DMS53 treated with DMSO at 0.1 percent for 48 hours (cell line): Measurements from ENCODE around the gene ENOX2.
A peak's percentile ranks its signal among the peaks of the same experiment; 100 is the strongest.
"Not testable (repeated sequence)": the region's sequence is repeated elsewhere in the genome, so short reads cannot be mapped to it uniquely, and the experiment has no call there.

Experiments used
- DNase-seq: peaks from one replicate; lab custom pipeline; 2025; ENCODE audit not compliant: unreplicated experiment; lab: John Stamatoyannopoulos, UW

The ENOX2 gene

DNA sequence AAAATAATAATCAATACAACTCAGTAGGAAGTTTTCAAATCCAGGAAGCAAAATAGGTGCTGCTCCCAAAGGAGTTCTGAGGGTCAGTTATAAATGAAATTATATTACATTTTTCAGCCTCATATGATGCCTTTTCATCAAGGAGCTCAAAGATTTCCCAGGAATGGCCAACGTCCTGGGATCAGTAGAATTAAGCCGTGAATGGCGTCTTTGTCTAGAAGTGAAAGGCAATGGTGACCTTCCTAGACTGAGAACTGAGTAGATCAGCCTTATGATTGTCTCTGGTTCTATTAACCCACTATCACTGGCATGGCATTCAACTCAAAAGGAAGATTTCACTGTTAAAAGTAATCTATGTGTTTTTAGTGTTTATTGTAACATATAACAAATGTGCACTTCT lies 74.4 kb downstream of the ENOX2 start:
- no peak for DNase-seq

DNA sequence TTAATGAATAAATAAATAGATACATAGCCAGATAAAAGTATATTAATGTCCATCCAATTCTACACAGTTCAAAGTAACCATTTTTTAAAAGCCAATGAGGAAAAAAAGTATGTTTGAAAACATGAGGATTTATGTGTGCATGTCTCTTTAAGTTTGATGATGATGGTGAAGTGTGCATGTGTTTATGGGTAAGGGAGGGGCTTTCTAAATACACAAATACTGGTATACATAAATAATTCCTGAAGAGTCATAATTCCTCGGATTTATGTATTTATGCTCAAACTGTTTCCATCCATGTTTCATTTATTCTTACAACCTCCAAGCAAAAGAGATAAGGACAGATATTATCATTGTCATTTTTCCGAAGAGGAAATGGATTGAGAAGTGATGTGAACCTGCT lies 75.4 kb downstream of the ENOX2 start:
- DNase-seq = no peak

DNA sequence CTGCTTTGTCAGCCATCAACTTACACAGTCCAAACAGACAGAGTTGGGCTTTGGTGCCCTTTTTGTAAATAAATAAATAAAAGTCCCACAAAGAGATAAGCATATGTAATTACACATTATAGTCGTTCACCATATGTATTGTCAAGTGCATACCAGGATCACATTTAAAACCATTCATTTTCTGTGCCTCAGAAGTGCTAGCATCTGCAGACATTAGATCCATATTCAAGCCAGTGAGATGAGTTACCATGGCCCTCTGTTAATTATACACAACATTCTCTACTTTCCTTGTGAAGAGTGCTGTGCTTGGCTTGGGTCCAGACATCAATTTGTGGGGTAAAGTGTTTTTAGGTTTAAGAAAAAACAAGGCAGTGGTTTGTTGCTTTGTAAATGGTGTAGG lies 76.8 kb downstream of the ENOX2 start:
- no peak for DNase-seq

DNA sequence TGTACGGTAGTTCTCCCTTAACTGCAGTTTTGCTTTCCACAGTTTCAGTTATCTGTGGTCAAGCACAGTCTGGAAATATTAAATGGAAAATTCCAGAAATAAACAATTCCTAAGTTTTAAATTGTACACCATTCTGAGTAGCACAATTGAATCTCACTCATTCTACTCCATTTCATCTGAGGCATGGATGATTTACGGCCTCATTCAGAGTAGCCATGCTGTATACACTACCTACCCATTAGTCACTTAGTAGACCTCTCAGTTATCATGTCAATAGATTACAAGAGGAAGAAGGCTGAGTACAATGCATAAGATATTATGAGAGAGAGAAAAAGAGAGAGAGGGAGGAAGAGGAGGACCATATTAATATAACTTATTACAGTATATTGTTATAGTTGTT lies 77.5 kb downstream of the ENOX2 start:
- DNase-seq = no peak

DNA sequence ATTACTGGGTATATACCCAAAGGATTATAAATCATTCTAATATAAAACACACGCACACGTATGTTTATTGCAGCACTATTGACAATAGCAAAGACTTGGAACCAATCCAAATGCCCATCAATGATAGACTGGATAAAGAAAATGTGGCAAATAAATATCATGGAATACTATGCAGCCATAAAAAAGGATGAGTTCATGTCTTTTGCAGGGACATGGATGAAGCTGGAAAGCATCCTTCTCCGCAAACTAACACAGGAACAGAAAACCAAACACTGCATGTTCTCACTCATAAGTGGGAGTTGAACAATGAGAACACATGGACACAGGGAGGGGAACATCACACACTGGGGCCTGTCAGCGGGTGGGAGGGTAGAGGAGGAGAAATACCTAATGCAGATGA lies 83.6 kb downstream of the ENOX2 start:
- DNase-seq = not testable (repeated sequence)

DNA sequence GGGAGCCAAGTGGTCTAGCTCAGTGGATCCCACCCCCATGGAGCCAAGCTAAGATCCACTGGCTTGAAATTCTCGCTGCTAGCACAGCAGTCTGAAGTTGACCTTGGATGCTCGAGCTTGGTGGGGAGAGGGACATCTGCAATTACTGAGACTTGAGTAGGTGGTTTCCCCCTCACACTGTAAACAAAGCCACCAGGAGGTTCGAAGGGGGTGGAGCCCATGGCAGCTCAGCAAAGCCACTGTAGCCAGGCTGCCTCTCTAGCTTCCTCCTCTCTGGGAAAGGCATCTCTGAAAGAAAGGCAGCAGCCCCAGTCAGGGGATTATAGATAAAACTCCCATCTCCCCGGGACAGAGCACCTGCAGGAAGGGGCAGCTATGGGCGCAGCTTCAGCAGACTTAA lies 89.1 kb downstream of the ENOX2 start:
- DNase-seq = not testable (repeated sequence)

DNA sequence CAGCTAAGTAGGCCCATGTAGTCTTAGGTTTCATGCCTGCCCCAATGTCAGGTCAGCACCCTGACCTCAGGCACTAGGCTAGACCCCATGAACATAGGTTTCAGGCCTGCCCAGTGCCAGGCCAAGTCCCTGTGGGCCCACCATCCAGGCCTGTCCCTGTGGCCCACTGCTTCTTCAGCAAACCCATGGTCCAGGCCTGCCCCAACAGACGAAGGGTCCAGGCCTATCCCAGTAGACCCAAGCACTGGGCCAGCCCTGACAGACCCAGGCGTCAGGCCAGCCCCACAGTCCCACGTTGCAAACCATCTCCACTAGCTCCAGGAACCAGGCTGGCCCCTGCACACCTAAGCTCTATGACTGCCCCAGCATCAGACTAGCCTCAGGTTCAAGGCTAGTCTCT lies 92.4 kb downstream of the ENOX2 start:
- no peak for DNase-seq

DNA sequence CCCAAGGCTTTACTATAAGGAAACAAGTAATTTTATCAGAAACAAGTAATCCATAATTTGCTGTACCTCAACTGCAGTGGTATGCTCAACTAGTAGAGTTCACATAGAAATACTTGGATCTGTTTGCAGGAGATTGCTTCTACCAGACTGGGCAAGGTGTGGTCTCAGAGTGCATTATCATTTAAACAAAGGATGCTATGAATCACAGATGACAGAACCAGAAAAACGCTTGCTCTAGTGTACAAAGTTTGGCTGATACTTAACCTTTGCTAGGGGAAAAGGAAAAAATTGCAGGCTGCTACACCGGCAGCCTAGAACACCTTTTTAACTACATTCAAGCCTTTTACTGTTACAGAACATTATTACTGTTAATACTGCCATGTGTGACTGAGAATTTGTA lies 97.1 kb downstream of the ENOX2 start:
- no peak for DNase-seq

DNA sequence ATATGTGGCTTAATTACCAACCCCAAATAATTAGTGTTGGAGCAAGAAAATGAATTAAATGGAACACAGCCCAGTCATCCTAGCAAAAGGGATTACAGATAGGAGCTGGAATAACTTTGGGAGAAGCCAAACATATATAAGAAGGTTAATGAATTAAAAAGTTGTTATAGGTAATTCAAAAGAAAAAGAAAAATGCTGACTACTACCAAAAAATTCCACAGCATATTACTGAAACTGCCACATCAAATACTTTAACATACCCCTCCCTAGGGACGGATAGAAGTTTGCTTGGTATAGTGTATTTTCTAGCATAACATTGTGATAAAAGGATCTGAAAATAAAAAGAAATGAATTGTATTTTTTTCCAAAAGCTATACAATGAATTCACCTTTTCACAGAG lies 99.5 kb downstream of the ENOX2 start:
- no peak for DNase-seq

DNA sequence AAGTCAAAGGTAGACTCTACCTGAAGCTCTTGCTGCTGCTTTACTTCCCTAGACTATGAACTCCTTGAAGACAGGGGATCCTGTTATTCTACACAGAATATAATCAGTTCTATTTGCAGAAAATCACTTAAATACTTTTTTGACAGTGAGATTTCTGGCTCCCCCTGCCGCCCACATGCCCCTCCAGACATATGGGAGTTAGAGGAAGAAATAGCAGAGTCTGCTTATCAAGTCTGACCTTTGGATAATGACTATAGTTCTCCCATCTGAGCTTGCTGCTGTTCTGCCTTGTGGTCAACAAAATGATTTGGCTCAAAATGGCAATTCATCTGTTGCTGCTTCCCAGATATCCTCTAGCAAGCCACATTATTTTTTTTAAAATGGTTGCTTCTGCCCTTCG lies 101.1 kb downstream of the ENOX2 start:
- no peak for DNase-seq

DNA sequence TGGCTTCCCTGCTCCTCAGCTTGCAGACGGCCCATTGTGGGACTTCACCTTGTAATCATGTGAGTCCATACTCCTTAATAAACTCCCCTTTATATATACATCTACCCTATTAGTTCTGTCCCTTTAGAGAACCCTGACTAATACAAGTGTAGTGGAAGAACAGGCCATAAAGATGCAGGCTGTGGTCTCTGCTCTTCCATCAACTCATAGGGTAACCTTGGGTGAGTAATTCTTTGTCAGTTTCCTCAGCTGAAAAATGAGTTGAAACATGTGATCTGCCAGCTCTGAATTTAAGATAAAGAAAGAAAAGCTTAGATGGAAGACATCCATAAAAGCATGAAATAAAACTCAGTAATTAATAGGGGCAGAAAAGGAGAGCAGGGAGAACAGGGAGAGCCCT lies 103.6 kb downstream of the ENOX2 start:
- DNase-seq = no peak

DNA sequence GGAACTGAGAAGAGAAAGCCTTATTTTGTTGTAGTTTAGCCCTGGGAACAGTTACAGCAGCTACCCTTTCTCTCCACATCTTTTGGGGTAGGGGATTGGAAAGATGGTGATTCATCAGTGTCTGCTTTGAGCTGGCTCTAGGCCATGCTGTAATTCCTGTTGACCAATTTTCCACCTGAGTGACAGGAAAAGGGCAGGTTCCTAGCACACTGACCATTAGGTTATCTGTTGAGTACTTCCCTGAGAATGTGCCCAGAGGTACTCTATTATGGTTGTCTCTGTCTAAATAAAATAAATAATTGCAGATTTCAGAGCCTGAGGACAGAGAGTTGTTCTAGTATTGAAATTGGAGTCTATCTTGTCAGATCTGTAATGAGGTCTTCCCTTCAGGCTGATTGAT lies 109.0 kb downstream of the ENOX2 start:
- peak; percentile 11 for DNase-seq

DNA sequence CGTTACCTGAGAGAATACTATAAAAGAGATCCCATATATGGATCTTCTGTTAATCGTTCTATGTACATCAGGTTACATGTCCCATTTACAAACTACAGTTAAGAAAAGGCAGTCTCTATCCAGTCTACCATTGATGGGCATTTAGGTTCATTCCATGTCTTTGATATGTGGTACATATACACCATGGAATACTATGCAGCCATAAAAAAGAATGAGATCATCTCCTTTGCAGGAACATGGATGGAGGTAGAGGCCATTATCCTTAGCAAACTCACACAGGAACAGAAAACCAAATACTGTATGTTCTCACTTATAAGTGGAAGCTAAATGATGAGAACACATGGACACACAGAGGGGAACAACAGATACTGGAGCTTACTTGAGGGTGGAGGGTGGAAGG lies 111.1 kb downstream of the ENOX2 start:
- DNase-seq = not testable (repeated sequence)

DNA sequence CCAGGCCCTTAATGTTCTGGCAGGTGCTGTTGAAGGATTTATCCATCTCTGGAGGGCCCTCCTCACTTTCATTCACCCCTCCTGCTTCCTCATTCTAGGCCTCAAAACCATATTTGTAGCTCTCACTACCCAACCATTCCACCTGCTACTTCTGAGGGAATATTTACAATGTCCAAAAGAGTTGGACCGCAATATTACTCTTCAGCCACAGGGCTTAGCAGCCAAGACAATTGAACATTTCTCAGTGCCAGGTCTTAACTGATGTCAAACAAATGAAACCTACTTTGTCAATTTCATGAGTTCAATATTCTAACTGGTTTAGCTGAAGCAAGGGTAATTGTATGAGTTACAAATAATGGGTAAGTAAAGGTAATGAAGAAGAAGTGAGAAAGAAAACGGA lies 113.2 kb downstream of the ENOX2 start:
- no peak for DNase-seq

DNA sequence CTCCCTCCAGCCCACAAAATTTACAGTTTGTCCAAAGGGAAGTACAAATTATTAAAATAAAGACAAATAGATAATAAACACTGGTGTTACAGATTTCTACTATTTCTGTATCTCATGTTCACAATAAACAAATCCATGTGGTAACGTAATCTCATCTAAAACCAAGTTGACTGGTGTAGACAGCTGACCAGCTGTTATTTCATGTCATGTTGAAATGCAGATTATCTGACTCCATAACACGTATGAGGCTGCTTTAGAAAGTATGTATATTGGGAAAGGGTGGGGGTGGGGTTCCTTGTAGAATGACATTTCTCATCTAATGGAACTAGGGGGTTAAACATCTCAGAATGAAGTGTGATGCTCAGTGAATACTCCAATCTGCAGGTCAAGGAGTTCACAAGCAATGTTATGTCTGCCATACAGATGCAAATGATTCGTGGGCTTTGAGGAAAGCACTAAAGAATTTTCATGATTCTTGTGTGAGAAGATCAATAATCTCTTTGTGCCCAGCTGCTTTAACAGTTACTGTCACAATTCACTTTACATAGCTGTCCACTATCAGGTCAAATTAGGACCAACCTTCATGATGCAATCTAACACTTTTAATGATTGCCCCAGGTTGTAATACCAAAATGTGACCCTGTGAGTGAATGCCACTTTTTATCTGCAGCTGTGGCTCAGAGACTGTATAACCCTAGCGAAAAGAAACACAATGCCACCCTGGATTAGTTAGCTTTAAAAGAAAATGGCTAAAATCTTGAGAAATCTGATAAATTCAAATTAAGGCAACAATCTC lies 114.0 kb downstream of the ENOX2 start:
- DNase-seq = no peak

DNA sequence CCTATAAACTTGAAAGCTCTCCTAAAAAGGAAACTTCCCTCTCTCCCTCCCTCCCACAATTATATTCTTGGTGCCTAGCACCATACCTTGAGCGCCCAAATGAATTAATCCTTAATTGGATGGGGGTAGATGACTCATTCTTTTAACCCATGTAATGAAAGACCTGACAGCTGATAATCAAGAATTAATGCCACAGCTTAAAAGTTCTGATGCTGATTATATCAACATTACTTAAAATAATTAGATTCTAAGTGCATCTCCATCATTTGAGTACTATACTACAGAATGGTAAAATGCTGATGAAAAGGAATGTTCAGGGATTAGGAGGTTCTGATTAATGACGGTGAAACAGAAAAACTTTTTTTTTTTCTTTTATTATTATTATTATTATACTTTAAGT lies 117.0 kb downstream of the ENOX2 start:
- DNase-seq = no peak

DNA sequence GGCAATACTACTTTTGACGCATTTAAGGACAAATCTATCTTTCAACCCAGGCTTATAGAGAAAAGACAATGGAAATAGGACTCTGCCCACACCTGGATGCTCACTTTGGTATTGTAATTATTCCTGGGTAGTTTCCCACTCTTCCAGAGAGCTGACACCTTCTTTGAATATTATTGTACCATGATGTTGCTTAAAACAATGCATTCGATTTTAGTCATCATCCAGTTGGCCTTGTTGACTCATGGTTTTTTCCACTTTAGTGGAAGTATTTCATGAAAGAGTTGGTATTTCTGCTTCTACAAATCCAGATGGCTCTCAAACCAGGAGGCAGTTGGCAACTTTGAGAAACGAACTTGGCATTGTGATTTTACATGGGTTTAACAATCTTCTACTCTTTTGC lies 124.2 kb downstream of the ENOX2 start:
- no peak for DNase-seq

DNA sequence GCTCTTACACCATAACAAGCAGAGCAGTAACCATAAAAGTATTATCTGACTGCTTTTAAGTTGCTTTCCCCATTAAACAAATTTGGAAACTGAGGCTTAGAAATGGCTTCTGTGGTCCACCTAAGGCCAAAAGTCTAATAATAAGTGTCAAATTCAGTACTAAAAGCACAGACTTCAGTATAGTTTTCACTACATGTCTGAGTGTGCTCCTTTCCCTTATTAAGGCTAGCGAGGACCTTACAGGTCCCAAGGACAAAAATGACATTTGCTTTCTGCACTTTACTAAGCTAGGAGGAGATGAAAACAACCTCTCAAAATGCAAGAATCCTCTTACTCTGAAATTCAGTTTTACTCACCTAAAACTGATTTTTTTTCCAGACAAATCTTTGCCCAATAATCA lies 127.2 kb downstream of the ENOX2 start:
- DNase-seq = no peak

DNA sequence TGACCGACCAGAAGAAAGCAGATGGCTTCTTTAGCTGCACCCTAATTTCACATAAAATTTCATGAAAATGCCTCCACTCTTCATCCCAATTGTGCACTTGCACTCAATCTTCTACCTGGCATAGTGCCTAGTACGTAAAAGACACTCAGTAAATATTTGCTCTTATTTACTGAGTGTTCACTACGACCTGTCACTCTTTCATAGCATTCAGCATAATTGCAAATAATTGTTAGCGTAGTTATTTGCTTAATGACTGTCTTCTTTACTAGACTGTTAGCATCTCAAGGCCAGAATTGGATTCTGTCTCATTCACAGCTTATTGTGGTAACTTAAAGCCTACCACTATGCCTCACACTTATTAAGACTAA lies 130.2 kb downstream of the ENOX2 start:
- DNase-seq = peak; percentile 74

DNA sequence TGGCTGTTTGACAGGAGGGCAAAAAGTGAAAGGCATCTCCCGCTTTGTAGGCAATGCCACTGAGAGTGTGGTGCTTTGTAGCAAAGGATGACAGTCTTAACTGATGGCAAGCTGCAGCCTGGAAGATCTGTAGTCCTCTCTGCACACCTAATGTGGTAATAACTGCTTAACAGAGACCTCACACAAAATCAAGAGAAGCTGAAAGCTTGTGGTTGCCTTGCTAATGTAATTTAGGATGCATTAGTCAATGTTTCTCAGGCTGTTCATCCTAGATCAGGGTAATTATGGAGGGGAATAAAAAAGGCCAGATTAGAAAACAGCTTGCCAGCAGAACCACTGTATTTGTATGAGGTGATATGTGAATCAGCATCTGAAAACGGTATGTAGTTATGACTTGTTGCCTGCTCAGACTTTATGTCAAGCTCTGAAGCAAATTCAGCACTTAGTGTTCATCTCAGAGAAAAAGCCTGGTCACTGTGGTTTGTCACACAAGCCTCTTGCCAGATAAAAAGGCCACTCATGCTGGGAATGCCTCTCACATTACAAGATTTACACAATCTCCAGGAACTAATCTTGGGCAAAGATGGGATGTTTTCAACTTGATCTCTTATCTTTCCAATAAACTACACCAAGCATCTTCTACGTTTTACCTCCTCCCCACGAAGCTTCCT lies 130.8 kb downstream of the ENOX2 start:
- peak; percentile 71 for DNase-seq

DNA sequence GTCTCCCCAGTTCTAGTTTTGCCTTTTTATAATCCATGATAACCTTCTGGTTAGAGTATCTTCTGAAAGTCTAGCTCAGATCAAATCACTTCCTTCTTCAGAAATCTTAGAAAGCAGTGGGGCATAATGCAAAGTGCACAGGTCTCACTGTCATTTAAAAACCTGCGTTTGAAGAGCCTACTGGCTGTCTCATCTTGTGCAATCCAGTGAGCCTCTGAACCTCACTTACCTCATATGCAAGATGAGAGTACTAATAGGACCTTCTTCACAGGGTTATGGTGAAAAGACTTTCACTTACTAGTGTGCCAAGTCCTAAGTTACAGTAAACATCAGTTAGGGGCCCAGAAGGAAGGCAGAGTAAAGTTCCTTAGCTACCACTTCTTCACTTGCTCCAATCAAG lies 131.4 kb downstream of the ENOX2 start:
- no peak for DNase-seq

DNA sequence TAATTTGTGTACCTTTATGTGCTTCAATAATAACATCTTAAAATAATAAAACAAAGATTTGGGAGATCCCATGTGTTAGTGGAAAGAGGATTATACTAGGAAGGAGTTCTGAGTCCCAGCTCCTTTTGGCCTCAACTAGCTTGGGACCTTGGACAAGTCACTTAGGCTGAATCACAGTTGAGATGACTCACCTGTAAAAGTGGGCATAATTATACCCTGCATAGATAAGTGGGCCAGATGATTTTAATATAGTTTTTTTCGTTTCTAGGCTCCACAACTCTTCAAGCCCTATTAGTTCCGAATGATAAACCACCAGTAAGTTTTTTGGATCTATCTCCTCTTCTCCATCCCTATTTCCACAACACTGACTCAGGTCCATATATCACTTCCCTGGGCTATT lies 131.8 kb downstream of the ENOX2 start:
- DNase-seq = no peak

DNA sequence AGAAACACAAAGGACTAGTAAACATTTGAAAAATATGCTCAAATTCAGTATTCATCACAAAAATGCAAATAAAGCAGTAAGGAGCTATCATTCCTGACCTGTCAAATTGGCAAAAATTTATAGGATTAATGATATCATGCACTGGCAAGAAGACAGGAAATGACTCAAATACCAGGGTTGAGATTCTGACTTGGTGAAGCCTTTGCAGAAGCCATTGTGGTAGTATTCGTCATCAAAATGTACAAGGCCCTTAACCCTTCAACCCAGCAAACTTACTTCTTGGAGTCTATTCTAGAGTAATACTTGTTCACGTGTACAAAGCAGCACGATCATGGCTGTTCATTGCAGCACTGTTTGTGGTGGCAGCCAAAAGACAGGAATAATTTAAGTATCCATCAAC lies 132.4 kb downstream of the ENOX2 start:
- no peak for DNase-seq
